HepG2 (cell line): ENCODE measurements around the gene UGT1A8. TPM values are rescaled to one million over a fixed set of nuclear protein-coding genes. Genes with fewer than 3 reads are reported as not detected.
A peak's percentile ranks its signal among the peaks of the same experiment; 100 is the strongest.

Experiments used
- ATAC-seq: fragments of 200-7000 bp; cut with Tn5 transposase; 3 replicates; pipeline ENCODE4 v1.9.1; 2020; ENCODE audit warnings: mild to moderate bottlenecking, moderate library complexity
- BruUV-seq: library from RNA; stranded (reverse); fragments of 400-500 nt; replicated peaks from 2 replicates; lab custom pipeline; 2021; lab: Mats Ljungman, UMichigan
- CTCF ChIA-PET: fragments of 300-600 bp; formaldehyde crosslinking; extraction: SDS; loops from one replicate; lab custom pipeline; 2021; ENCODE audit warnings: low total read pairs, inconsistent platforms, low intra/inter-chr PET ratio; lab: Yijun Ruan, JAX
- POLR2A ChIA-PET: fragments of 350-600 bp; sonication (Branson Sonifier 250); formaldehyde crosslinking; loops from one replicate; lab custom pipeline; 2020; ENCODE audit warnings: antibody characterized with exemption, inconsistent platforms; lab: Yijun Ruan, JAX
- DNase-seq: peaks from one replicate; pipeline ENCODE4 v3.0.0-alpha.2; 2015; ENCODE audit warnings: low spot score
- FAIRE-seq: peaks from 3 replicates; lab custom pipeline; 2011; peaks lifted over from hg19 to GRCh38; lab: Jason Lieb, UNC
- H2AFZ ChIP-seq: one replicate; pipeline ENCODE4 v1.6.1; 2011; ENCODE audit warnings: low read length, inconsistent platforms
- H3K27ac ChIP-seq: fragments of 300-600 bp; 3 replicates; pipeline ENCODE4 v1.8.0; 2011; ENCODE audit warnings: mixed run types, mild to moderate bottlenecking, mixed read lengths, low read length, inconsistent platforms; ENCODE audit not compliant: insufficient read depth; ENCODE audit errors: extremely low read length
- H3K27me3 ChIP-seq, 2 experiments: fragments of 200-600 bp in 1 of 2; 2 replicates in 1 of 2; 3 replicates in 1 of 2; pipeline versions ENCODE4 v1.6.0 to v1.8.0; 2011; ENCODE audit warnings: low read length in 2 of 2, mild to moderate bottlenecking in 2 of 2, moderate library complexity in 2 of 2, inconsistent platforms in 1 of 2; ENCODE audit not compliant: insufficient read depth in 2 of 2, control insufficient read depth in 1 of 2
- H3K36me3 ChIP-seq, 2 experiments: fragments of 200-600 bp in 1 of 2; replicated peaks in 1 of 2; 2 replicates in 1 of 2; 3 replicates in 1 of 2; pipeline versions ENCODE4 v1.5.1 to v1.8.0; 2011; ENCODE audit warnings: low read length in 2 of 2, inconsistent platforms in 1 of 2; ENCODE audit not compliant: insufficient read depth in 2 of 2, control insufficient read depth in 1 of 2
- H3K4me1 ChIP-seq: 2 replicates; pipeline ENCODE4 v1.5.1; 2012; ENCODE audit warnings: low read length, inconsistent platforms; ENCODE audit not compliant: insufficient read depth
- H3K4me2 ChIP-seq: 2 replicates; pipeline ENCODE4 v1.6.0; 2011; ENCODE audit warnings: low read depth, low read length, inconsistent platforms
- H3K4me3 ChIP-seq, 3 experiments: fragments of 200-600 bp in 1 of 3; sonication (generic), shearing (Covaris generic) in 1 of 3; replicated peaks in 1 of 3; 2 replicates each; pipeline ENCODE4 v1.5.1; 2011 to 2016; ENCODE audit warnings: low read length in 3 of 3, inconsistent platforms in 2 of 3, low read depth in 2 of 3, mild to moderate bottlenecking in 2 of 3, control low read depth in 1 of 3, mixed read lengths in 1 of 3; ENCODE audit not compliant: insufficient read depth in 1 of 3
- H3K79me2 ChIP-seq: one replicate; pipeline ENCODE4 v1.6.1; 2011; ENCODE audit warnings: low read length, inconsistent platforms; ENCODE audit not compliant: insufficient read depth
- H3K9ac ChIP-seq: 2 replicates; pipeline ENCODE4 v1.6.0; 2011; ENCODE audit warnings: mild to moderate bottlenecking, low read depth, low read length, inconsistent platforms; ENCODE audit not compliant: insufficient read depth
- H3K9me3 ChIP-seq: 2 replicates; pipeline ENCODE4 v1.5.1; 2012; ENCODE audit warnings: mild to moderate bottlenecking, low read length
- H4K20me1 ChIP-seq: 2 replicates; pipeline ENCODE4 v1.6.0; 2011; ENCODE audit warnings: inconsistent platforms, mild to moderate bottlenecking, low read length, moderate library complexity; ENCODE audit not compliant: insufficient read depth
- BHLHE40 ChIP-seq: IDR thresholded peaks from 2 replicates; pipeline ENCODE4 v1.6.1; 2011; ENCODE audit warnings: low read length, improper control_type of control experiment
- DMAP1 ChIP-seq: IDR thresholded peaks from 2 replicates; pipeline ENCODE4 v1.6.1; 2016
- PRDM4 ChIP-seq: sonication (generic); formaldehyde crosslinking; IDR thresholded peaks from 2 replicates; pipeline ENCODE4 v1.9.0; 2021; ENCODE audit warnings: missing genetic modification reagents, borderline replicate concordance
- SNAPC2 ChIP-seq: sonication (generic); formaldehyde crosslinking; IDR thresholded peaks from 2 replicates; pipeline ENCODE4 v1.8.1; 2022; ENCODE audit warnings: mild to moderate bottlenecking, missing genetic modification reagents
- SNAPC4 ChIP-seq: sonication (generic); formaldehyde crosslinking; IDR thresholded peaks from 2 replicates; pipeline ENCODE4 v1.4.0; 2020; ENCODE audit warnings: mild to moderate bottlenecking, missing genetic modification reagents
- ZMAT5 ChIP-seq: sonication (generic); formaldehyde crosslinking; IDR thresholded peaks from 2 replicates; pipeline ENCODE4 v1.5.0; 2020; ENCODE audit warnings: mild to moderate bottlenecking, low read depth, missing genetic modification reagents, borderline replicate concordance
- ZNF17 ChIP-seq: sonication (generic); formaldehyde crosslinking; IDR thresholded peaks from 2 replicates; pipeline ENCODE4 v1.5.0; 2020; ENCODE audit warnings: mild to moderate bottlenecking, missing genetic modification reagents
- ZNF256 ChIP-seq: sonication (generic); formaldehyde crosslinking; conservative IDR thresholded peaks from 2 replicates; pipeline ENCODE4 v1.4.0; 2020; ENCODE audit warnings: missing genetic modification reagents
- ZNF317 ChIP-seq: sonication (generic); formaldehyde crosslinking; IDR thresholded peaks from 2 replicates; pipeline ENCODE4 v1.5.0; 2020; ENCODE audit warnings: mild to moderate bottlenecking, missing genetic modification reagents
- ZNF580 ChIP-seq: IDR thresholded peaks from 2 replicates; pipeline ENCODE4 v1.6.1; 2016; ENCODE audit warnings: low read depth, borderline replicate concordance
- ZNF746 ChIP-seq: sonication (generic); formaldehyde crosslinking; IDR thresholded peaks from 2 replicates; pipeline ENCODE4 v1.8.0; 2022; ENCODE audit warnings: mild to moderate bottlenecking, missing genetic modification reagents
- ZNF773 ChIP-seq: sonication (generic); formaldehyde crosslinking; IDR thresholded peaks from 2 replicates; pipeline ENCODE4 v1.4.0; 2020; ENCODE audit warnings: missing genetic modification reagents, borderline replicate concordance
- ZNF790 ChIP-seq: sonication (generic); formaldehyde crosslinking; IDR thresholded peaks from 2 replicates; pipeline ENCODE4 v1.8.0; 2022; ENCODE audit warnings: missing genetic modification reagents, mild to moderate bottlenecking, borderline replicate concordance
- WGBS: methylation state at CpG from one replicate; pipeline ENCODE4 v1.1.6; 2017; ENCODE audit warnings: low lambda C conversion rate; 5-methylcytosine and 5-hydroxymethylcytosine counted together
- in situ Hi-C: cut with HindIII; loops from 2 replicates; pipeline ENCODE4 v1.10.0; 2017; ENCODE audit warnings: low pct_unique_long_range_greater_than_20kb; ENCODE audit not compliant: extremely low pct_ligation_motif_present
- intact Hi-C: fragments of 100-400 bp; cut with micrococcal nuclease; formaldehyde crosslinking; loops from one replicate; pipeline ENCODE4 v1.10.0; 2022; ENCODE audit not compliant: unreplicated experiment
- polyA plus RNA-seq, 8 experiments: library from polyadenylated mRNA; depleted of rRNA in 3 of 8; stranded (reverse) in 7 of 8; unstranded in 1 of 8; fragments of >200 nt; fragmentation: Illumina TruSeq in 4 of 8; extraction: Trizol in 4 of 8; gene quantifications; 2 replicates each; pipeline versions ENCODE4 v1.2.1 to v1.2.3, GENCODE V29; 2011 to 2016; ENCODE audit warnings: low read depth in 4 of 8, missing spikeins in 1 of 8, mixed read lengths in 1 of 8; ENCODE audit not compliant: insufficient read depth in 1 of 8
- total RNA-seq, 5 experiments: library from RNA; depleted of rRNA; stranded (reverse); fragments of >200 nt; fragmentation: Illumina TruSeq; extraction: Trizol; gene quantifications; 2 replicates each; pipeline ENCODE4 v1.2.3, GENCODE V29; 2016; ENCODE audit warnings: low read depth in 1 of 5

Gene UGT1A8
- total and polyA plus RNA-seq, 2 of the 13 experiments (the other 11 are each of a cell fraction or from before 2014, with no cell fraction given), result not detected

- no peak for TF ChIP-seq SNAPC4 (CRISPR knock-in tag)
- TF ChIP-seq DMAP1 (CRISPR knock-in tag), result no peak
Observed at GRCh38 chr2:233743464-233744259, 126.2 kb downstream of the UGT1A8 start (continued).

GRCh38 chr2:233745073-233745755, 127.8 kb downstream of the UGT1A8 start:
- peaks cover 27% of the 10 kb centered on the region for H3K4me1 ChIP-seq
- H3K36me3 ChIP-seq, result no peaks in the 10 kb centered on the region
- peak; percentile 98 for DNase-seq
- H3K27me3 ChIP-seq, result peaks cover 1 to 63% of the 10 kb centered on the region in 2 experiments; a peak in 4 of 5 replicates
- POLR2A ChIA-PET, result interaction anchor here (0.6 to 1.6 kb wide), 3 partner anchors 8 to 87 kb away, joined by 4 to 9 read pairs (median 6); no protein-coding TSS in a partner anchor
- in situ Hi-C loops, result no loop called here
- H3K4me3 ChIP-seq, result no peak overlapping the region; a peak in 1 of 6 replicates
- no peak overlapping the region for H3K9ac ChIP-seq
- peaks cover 9% of the 10 kb centered on the region for H3K9me3 ChIP-seq
- H3K27ac ChIP-seq, result peak overlapping the region; percentile 61
- 0% methylated on average over 5 of the region's 5 CpGs for WGBS
- CTCF ChIA-PET, result no interaction called here
- no peaks in the 10 kb centered on the region for H4K20me1 ChIP-seq
- FAIRE-seq, result peak; percentile 76
- no TSS peak for BruUV-seq
- H2AFZ ChIP-seq, result no peak overlapping the region
- ATAC-seq, result peak; percentile 94
- peak overlapping the region; percentile 54 for H3K4me2 ChIP-seq
- no peaks in the 10 kb centered on the region for H3K79me2 ChIP-seq
- intact Hi-C loops, result no loop called here
- peak; percentile 57; the same call in 1 of the 2 replicates for TF ChIP-seq ZNF580 (CRISPR knock-in tag)
- no peak for TF ChIP-seq ZNF256 (CRISPR knock-in tag)
- no peak for TF ChIP-seq PRDM4 (CRISPR knock-in tag)
- TF ChIP-seq BHLHE40, result peak; percentile 75
- no peak for TF ChIP-seq ZMAT5 (CRISPR knock-in tag)
- TF ChIP-seq ZNF746 (CRISPR knock-in tag), result peak; percentile 82; the same call in 1 of the 2 replicates
- no peak for TF ChIP-seq SNAPC2 (CRISPR knock-in tag)
- TF ChIP-seq ZNF790 (CRISPR knock-in tag), result 0 out of 2 replicates have a peak, but pooled peaks have one; percentile 9
- no peak for TF ChIP-seq ZNF17 (CRISPR knock-in tag)
- no peak for TF ChIP-seq ZNF773 (CRISPR knock-in tag)
- TF ChIP-seq ZNF317, result peak; percentile 85
